ENCODE data around the gene DCLRE1B.

The DCLRE1B gene

DNA sequence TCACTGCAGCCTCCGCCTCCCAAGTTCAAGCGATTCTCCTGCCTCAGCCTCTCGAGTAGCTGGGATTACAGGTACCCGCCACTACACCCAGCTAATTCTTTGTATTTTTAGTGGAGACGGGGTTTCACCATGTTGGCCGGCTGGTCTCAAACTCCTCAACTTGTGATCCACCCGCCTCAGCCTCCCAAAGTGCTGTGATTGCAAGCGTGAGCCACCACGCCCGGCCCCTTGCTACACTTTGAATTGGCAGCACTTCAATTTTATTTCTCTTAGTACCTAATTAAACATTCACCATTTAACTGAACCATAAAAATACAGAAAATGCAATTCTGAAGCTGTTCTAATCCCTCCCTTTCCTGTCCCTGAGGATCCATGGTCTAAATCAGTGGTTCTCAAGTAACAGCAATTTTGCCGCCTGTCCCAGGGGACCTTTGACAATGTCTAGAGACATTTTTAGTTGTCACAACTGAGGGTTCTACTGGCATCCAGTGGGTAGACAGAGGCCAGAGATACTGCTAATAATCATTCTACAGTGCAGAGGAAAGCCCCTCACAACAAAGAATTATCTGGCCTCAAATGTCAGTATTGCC lies 13.4 kb upstream of the DCLRE1B start:
- Histone ChIP-seq H3K4me1 (ENCODE audit: control insufficient read depth, insufficient read depth, low read length) (no peaks in the 10 kb centered on the region), H3K4me3 (ENCODE audit: low read length) (no peak overlapping the region), H3K36me3 (ENCODE audit: insufficient read depth, low read length) (peaks cover 24% of the 10 kb centered on the region), H3K27me3 (ENCODE audit: control insufficient read depth, insufficient read depth, low read length) (no peaks in the 10 kb centered on the region), H3K4me2 (ENCODE audit: low read length) (no peak overlapping the region), H3K9me3 (replicated peaks; ENCODE audit: low read length) (no peaks in the 10 kb centered on the region), H3K9ac (ENCODE audit: low read depth, low read length) (no peak overlapping the region)

DNA sequence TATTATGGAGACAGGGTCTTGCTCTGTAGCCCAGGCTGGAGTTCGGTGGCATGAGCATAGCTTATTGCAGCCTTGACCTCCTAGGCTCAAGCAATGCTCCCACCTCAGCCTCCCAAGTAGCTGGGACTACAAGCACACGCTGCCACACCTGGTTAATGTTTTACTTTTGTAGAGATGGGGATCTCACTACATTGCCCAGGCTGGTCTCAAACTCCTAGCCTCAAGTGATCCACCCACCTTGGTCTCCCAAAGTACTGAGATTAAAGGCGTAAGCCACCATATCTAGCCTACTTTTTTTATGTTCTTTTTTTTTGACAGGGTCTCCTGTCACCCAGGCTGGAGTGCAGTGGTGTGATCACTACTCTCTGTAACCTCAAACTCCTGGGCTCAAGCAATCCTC lies 11.9 kb upstream of the DCLRE1B start:
- Histone ChIP-seq H3K4me1 (ENCODE audit: control insufficient read depth, insufficient read depth, low read length) (no peaks in the 10 kb centered on the region), H3K4me2 (ENCODE audit: low read length) (no peak overlapping the region), H3K27me3 (ENCODE audit: control insufficient read depth, insufficient read depth, low read length) (no peaks in the 10 kb centered on the region), H3K9ac (ENCODE audit: low read depth, low read length) (no peak overlapping the region), H3K36me3 (ENCODE audit: insufficient read depth, low read length) (peaks cover 31% of the 10 kb centered on the region), H3K9me3 (replicated peaks; ENCODE audit: low read length) (no peaks in the 10 kb centered on the region), H3K4me3 (ENCODE audit: low read length) (no peak overlapping the region)

DNA sequence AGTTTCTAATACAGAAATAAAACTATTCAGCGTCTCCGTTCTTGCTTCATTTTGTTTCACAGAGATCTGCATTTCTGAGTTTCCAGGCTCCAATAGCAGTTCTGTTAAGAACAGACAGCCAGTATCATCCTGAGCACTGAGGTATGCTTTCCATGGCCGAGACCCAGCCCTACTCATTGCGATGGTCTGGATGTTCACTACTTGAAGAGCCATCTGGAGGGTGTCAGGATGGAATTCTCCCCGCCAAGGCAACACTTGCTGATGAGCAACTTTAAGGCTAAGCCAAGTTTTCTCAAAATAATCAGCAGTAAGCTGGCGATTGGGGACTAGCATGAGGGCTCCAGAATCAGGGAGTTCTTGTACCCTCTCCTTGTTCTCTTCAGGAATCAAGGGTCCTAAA lies 10.0 kb upstream of the DCLRE1B start:
- peaks cover 40% of the 10 kb centered on the region for H3K36me3 ChIP-seq (ENCODE audit: insufficient read depth, low read length)
- no peak overlapping the region for H3K9ac ChIP-seq (ENCODE audit: low read depth, low read length)
- no peaks in the 10 kb centered on the region for H3K27me3 ChIP-seq (ENCODE audit: control insufficient read depth, insufficient read depth, low read length)
- H3K9me3 ChIP-seq (replicated peaks; ENCODE audit: low read length): no peaks in the 10 kb centered on the region
- H3K4me2 ChIP-seq (ENCODE audit: low read length): no peak overlapping the region
- peaks cover 3% of the 10 kb centered on the region for H3K4me1 ChIP-seq (ENCODE audit: control insufficient read depth, insufficient read depth, low read length)
- no peak overlapping the region for H3K4me3 ChIP-seq (ENCODE audit: low read length)

DNA sequence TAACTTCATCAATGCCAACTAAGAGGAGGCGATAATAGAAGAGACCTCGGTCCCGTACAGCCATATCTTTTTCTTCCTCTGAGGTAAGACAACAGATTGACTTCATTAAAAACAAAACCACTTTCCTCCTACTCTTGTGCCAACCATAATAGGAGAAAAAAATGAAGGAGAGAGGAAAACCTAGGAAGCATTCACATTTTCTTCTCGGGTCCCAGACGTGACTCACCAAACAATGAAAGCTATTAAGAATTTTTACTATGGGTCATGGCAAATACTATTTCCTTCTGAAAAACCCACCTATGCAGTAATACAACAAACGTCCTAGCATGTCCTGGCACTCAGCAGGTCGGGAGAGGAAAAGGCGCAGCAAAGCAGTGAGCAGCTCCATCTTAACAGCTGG lies 9.2 kb upstream of the DCLRE1B start:
- Histone ChIP-seq H3K9me3 (replicated peaks; ENCODE audit: low read length) (no peaks in the 10 kb centered on the region), H3K36me3 (ENCODE audit: insufficient read depth, low read length) (peaks cover 45% of the 10 kb centered on the region), H3K4me3 (ENCODE audit: low read length) (no peak overlapping the region), H3K4me1 (ENCODE audit: control insufficient read depth, insufficient read depth, low read length) (peaks cover 3% of the 10 kb centered on the region), H3K9ac (ENCODE audit: low read depth, low read length) (no peak overlapping the region), H3K27me3 (ENCODE audit: control insufficient read depth, insufficient read depth, low read length) (no peaks in the 10 kb centered on the region), H3K4me2 (ENCODE audit: low read length) (no peak overlapping the region)

DNA sequence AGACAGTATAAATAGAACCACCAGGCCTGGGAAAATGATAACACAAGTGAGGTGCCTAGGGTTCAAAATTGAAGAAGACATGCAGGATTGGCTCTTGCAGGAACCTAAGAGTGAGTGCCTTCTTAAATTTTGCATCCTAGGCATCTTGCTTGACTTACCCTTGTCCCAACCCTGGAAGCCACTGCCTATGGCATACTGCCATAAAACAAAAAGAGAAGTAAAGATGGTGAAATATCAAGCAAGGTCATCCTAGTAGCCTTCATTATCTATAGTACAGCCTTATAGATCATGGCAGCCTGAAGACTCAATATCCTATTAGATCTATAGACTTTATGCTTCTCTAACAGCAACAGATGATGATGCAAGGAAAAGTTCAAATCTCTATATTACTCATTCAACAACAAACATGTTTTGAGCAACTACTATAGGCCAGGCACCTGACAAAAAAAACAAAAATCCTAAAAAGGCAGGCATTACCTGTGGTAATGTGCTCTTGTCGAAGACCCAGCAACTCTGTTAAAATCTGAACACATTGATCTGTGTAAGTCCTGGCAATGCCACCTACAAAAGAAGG lies 6.8 kb upstream of the DCLRE1B start:
- H3K9me3 ChIP-seq (replicated peaks; ENCODE audit: low read length): no peaks in the 10 kb centered on the region
- no peak overlapping the region for H3K9ac ChIP-seq (ENCODE audit: low read depth, low read length)
- H3K36me3 ChIP-seq (ENCODE audit: insufficient read depth, low read length): peaks cover 50% of the 10 kb centered on the region
- peaks cover 6% of the 10 kb centered on the region for H3K4me1 ChIP-seq (ENCODE audit: control insufficient read depth, insufficient read depth, low read length)
- H3K4me2 ChIP-seq (ENCODE audit: low read length): no peak overlapping the region
- no peaks in the 10 kb centered on the region for H3K27me3 ChIP-seq (ENCODE audit: control insufficient read depth, insufficient read depth, low read length)
- H3K4me3 ChIP-seq (ENCODE audit: low read length): no peak overlapping the region

DNA sequence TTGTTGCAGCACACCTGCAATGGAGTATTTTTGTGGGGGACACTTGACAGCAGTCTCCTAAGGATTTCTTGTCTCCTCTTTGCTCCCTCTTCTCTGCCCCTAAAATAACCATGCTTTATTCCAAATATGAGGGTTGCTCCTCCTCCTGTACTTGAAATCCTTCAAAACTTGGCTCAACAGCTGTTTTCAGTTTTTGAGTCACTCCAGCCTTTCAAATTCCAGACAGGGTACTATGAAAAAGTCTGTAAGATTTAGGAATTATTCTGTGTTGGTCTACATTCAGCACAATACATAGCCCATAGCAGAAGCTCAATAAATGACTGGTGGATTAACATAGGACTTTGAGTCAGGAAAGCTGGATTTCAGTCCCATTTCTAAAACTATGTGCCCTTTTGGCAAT lies 6.0 kb upstream of the DCLRE1B start:
- Histone ChIP-seq H3K4me1 (ENCODE audit: control insufficient read depth, insufficient read depth, low read length) (peaks cover 13% of the 10 kb centered on the region), H3K4me2 (ENCODE audit: low read length) (no peak overlapping the region), H3K9ac (ENCODE audit: low read depth, low read length) (no peak overlapping the region), H3K36me3 (ENCODE audit: insufficient read depth, low read length) (peaks cover 50% of the 10 kb centered on the region), H3K4me3 (ENCODE audit: low read length) (no peak overlapping the region), H3K9me3 (replicated peaks; ENCODE audit: low read length) (no peaks in the 10 kb centered on the region), H3K27me3 (ENCODE audit: control insufficient read depth, insufficient read depth, low read length) (no peaks in the 10 kb centered on the region)

DNA sequence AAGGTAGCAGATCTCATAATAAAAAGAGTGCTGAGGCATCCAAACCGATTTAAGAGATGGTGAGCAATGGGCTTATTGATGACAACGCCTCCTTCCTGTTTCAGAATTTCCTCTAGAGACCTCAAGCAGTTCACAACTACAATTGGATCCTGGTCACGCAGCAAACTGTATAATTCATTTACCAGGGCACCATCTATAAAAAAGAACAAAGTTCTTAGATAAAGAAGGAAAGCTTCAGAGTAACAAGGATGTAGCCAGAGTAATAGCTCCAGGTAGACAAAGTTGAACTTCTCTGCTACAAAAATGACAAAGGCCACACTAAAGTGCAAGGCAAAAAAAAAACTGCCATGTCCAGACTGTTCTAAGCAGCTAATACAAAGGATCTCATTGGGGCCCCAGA lies 3.9 kb upstream of the DCLRE1B start:
- Histone ChIP-seq H3K27me3 (ENCODE audit: control insufficient read depth, insufficient read depth, low read length) (no peaks in the 10 kb centered on the region), H3K4me2 (ENCODE audit: low read length) (no peak overlapping the region), H3K4me3 (ENCODE audit: low read length) (no peak overlapping the region), H3K9ac (ENCODE audit: low read depth, low read length) (no peak overlapping the region), H3K9me3 (replicated peaks; ENCODE audit: low read length) (no peaks in the 10 kb centered on the region), H3K4me1 (ENCODE audit: control insufficient read depth, insufficient read depth, low read length) (peaks cover 13% of the 10 kb centered on the region), H3K36me3 (ENCODE audit: insufficient read depth, low read length) (peaks cover 31% of the 10 kb centered on the region)

DNA sequence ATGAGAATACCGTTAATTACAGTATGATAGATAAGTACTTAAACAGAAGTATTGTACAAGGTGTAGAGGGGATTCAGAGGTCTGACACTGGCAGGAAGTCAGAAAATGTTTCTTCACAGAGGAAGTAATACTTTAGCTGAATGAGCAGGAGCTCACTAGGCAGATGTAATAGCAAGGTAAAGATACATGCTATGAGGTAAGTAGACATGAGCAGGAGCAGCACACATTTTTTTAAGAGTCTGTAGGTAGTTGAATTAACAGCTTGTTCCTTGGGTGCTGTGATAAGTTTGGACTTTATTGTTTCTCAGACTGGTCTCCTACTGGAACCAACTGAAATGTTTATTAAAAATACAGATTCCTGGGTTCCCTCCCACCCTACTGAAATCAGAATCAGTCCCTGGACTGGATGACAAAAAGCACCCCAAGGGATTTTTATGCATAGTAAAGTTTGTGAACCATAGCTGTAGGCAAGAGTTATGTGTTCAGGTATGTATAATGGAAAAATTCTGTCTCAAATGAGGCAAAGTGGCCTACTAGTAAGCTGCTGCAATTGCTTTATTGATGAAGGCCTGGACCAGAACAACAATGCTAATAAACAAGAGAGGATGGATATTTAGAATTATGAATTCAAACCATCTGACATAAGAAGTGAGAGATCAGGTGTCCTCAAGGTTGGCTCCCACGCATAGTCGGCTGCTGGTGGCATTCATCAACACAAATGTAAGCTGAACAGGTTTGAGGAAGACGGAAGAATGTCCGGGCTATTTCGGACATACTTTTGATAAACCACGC lies 1.4 kb upstream of the DCLRE1B start:
- H3K27me3 ChIP-seq (ENCODE audit: control insufficient read depth, insufficient read depth, low read length): no peaks in the 10 kb centered on the region
- H3K9ac ChIP-seq (ENCODE audit: low read depth, low read length): peak overlapping the region; percentile 94
- H3K9me3 ChIP-seq (replicated peaks; ENCODE audit: low read length): no peaks in the 10 kb centered on the region
- H3K4me2 ChIP-seq (ENCODE audit: low read length): peak overlapping the region; percentile 82
- H3K4me3 ChIP-seq (ENCODE audit: low read length): peak overlapping the region; percentile 80
- H3K4me1 ChIP-seq (ENCODE audit: control insufficient read depth, insufficient read depth, low read length): peaks cover 13% of the 10 kb centered on the region
- peaks cover 16% of the 10 kb centered on the region for H3K36me3 ChIP-seq (ENCODE audit: insufficient read depth, low read length)

DNA sequence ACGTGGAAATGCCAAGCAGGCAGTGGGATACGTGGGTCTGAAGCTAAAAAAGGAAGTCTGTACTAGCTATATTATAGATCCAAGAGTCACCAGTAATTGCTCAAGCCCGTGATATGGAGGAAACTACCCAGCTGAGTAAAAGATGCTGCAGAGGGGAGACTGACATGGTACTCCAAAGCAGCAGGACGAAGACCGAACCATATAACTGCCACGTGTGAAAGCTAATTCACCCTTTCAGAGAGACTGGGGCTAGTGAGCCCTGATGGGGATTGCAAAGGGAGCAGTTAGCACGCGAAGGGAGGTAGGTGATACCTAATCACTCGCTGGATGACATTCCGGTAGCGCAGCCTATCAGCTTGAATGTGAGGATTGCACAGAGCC lies 843 bp upstream of the DCLRE1B start:
- Histone ChIP-seq H3K4me1 (ENCODE audit: control insufficient read depth, insufficient read depth, low read length) (peaks cover 12% of the 10 kb centered on the region), H3K9ac (ENCODE audit: low read depth, low read length) (peak overlapping the region; percentile 94), H3K36me3 (ENCODE audit: insufficient read depth, low read length) (peaks cover 16% of the 10 kb centered on the region), H3K4me3 (ENCODE audit: low read length) (peak overlapping the region; percentile 80), H3K9me3 (replicated peaks; ENCODE audit: low read length) (no peaks in the 10 kb centered on the region), H3K27me3 (ENCODE audit: control insufficient read depth, insufficient read depth, low read length) (no peaks in the 10 kb centered on the region), H3K4me2 (ENCODE audit: low read length) (peak overlapping the region; percentile 82)

DNA sequence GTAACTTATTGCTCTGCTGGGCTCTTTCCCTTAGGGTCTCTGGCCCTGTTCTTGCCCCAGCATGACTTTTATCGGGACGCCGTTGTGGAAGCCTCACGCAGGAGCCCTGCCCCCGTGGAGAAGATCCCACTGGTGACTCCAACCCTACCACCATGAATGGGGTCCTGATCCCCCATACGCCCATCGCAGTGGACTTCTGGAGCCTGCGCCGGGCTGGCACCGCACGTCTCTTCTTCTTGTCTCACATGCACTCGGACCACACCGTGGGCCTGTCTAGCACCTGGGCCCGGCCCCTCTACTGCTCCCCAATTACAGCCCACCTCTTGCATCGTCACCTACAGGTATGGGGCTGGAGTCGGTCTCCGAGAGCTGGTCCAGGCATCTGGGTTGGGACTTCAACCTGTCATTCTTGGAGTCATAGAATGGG lies 322 bp downstream of the DCLRE1B start:
- H3K27me3 ChIP-seq (ENCODE audit: control insufficient read depth, insufficient read depth, low read length): no peaks in the 10 kb centered on the region
- H3K4me1 ChIP-seq (ENCODE audit: control insufficient read depth, insufficient read depth, low read length): peaks cover 10% of the 10 kb centered on the region
- H3K4me3 ChIP-seq (ENCODE audit: low read length): peak overlapping the region; percentile 80
- H3K36me3 ChIP-seq (ENCODE audit: insufficient read depth, low read length): peaks cover 9% of the 10 kb centered on the region
- H3K9ac ChIP-seq (ENCODE audit: low read depth, low read length): peak overlapping the region; percentile 94
- H3K9me3 ChIP-seq (replicated peaks; ENCODE audit: low read length): no peaks in the 10 kb centered on the region
- peak overlapping the region; percentile 89 for H3K4me2 ChIP-seq (ENCODE audit: low read length)

DNA sequence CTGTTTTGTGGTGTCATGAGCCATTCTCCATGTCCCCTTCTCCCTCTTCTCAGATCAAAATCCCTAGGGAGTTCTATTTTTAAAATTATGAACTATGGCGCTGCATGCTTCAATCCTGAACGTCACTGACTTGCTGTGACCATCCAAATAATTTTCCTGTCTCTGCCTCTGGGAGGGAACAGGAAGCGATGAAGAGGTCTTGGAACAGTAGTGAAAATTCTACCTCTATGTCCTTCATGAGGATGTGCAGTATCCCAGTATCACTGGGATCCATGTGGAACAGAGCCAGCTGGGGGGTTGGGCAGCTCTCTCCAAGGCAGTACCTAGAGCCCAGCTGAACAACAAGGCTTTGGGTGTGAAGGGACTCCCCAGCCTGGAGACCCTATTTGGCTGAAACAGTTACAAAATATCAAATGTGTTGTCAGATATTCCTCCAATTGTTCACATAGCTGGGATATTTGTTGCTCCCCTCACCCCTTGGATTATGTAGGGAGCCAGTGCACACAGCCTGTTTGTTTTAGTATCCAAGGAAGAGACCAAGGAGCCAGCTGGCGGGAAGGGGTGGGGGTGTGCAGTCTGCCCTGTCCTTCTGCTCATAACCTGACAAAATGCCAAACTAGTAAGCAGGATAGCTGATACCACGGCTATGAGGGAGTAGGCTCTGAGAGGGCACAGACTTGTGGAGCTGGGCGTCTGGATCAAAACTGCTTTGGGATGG lies 7.6 kb downstream of the DCLRE1B start:
- Histone ChIP-seq H3K36me3 (ENCODE audit: insufficient read depth, low read length) (peaks cover 19% of the 10 kb centered on the region), H3K4me3 (ENCODE audit: low read length) (peak overlapping the region; percentile 29), H3K9me3 (replicated peaks; ENCODE audit: low read length) (no peaks in the 10 kb centered on the region), H3K4me2 (ENCODE audit: low read length) (peak overlapping the region; percentile 35), H3K27me3 (ENCODE audit: control insufficient read depth, insufficient read depth, low read length) (no peaks in the 10 kb centered on the region), H3K9ac (ENCODE audit: low read depth, low read length) (peak overlapping the region; percentile 47), H3K4me1 (ENCODE audit: control insufficient read depth, insufficient read depth, low read length) (peaks cover 13% of the 10 kb centered on the region)

Data from skeletal muscle satellite cell (primary cell).